Nephron progenitor cell (in vitro differentiated cells): ENCODE measurements around the gene SORBS1.
A peak's percentile ranks its signal among the peaks of the same experiment; 100 is the strongest.

Experiments used
- DNase-seq: peaks from one replicate; pipeline ENCODE4 v3.0.0; 2021
- H3K27ac Mint-ChIP-seq: 2 replicates; pipeline ENCODE4 v1.8.0; 2021; ENCODE audit warnings: mild to moderate bottlenecking, moderate library complexity, mixed read lengths
- H3K27me3 Mint-ChIP-seq: 2 replicates; pipeline ENCODE4 v1.8.0; 2021; ENCODE audit warnings: mild to moderate bottlenecking, low read depth, mixed read lengths; ENCODE audit not compliant: poor library complexity
- H3K36me3 Mint-ChIP-seq: 2 replicates; pipeline ENCODE4 v1.8.0; 2021; ENCODE audit warnings: low read depth, mixed read lengths
- H3K4me1 Mint-ChIP-seq: 2 replicates; pipeline ENCODE4 v1.8.0; 2021; ENCODE audit warnings: mixed read lengths
- H3K4me3 Mint-ChIP-seq: 2 replicates; pipeline ENCODE4 v1.8.0; 2021; ENCODE audit warnings: mild to moderate bottlenecking, moderate library complexity, mixed read lengths
- H3K9me3 Mint-ChIP-seq: 2 replicates; pipeline ENCODE4 v1.8.0; 2021; ENCODE audit warnings: mild to moderate bottlenecking, moderate library complexity, mixed read lengths
- TF ChIP-seq, protein P1 (sequence below): fragments of 200-600 bp; sonication (generic); IDR thresholded peaks from 2 replicates; pipeline ENCODE4 v1.5.0; 2021; ENCODE audit warnings: antibody characterized with exemption

Gene SORBS1

DNA sequence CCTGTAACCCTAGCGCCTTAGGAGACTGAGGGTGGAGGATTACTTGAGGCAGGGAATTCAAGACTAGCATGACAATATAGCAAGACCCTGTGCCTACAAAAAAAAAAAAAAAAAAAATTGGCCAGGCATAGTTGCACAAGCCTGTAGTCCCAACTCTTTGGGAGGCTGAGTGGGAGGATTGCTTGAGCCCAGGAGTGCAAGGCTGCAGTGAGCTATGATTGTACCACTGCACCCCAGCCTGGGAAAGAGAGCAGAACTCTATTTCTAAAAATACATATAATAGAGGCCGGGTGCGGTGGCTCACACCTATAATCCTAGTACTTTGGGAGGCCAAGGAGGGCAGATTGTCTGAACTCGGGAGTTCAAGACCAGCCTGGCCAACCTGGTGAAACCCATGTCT lies 10.2 kb upstream of the SORBS1 start:
- no peak overlapping the region for H3K4me3 Mint-ChIP-seq
- TF ChIP-seq, protein P1, sequence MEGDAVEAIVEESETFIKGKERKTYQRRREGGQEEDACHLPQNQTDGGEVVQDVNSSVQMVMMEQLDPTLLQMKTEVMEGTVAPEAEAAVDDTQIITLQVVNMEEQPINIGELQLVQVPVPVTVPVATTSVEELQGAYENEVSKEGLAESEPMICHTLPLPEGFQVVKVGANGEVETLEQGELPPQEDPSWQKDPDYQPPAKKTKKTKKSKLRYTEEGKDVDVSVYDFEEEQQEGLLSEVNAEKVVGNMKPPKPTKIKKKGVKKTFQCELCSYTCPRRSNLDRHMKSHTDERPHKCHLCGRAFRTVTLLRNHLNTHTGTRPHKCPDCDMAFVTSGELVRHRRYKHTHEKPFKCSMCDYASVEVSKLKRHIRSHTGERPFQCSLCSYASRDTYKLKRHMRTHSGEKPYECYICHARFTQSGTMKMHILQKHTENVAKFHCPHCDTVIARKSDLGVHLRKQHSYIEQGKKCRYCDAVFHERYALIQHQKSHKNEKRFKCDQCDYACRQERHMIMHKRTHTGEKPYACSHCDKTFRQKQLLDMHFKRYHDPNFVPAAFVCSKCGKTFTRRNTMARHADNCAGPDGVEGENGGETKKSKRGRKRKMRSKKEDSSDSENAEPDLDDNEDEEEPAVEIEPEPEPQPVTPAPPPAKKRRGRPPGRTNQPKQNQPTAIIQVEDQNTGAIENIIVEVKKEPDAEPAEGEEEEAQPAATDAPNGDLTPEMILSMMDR: no peak
- peaks cover 43% of the 10 kb centered on the region for H3K4me1 Mint-ChIP-seq
- no peak overlapping the region for H3K27ac Mint-ChIP-seq
- no peak for DNase-seq
- no peaks in the 10 kb centered on the region for H3K27me3 Mint-ChIP-seq
- H3K36me3 Mint-ChIP-seq: no peaks in the 10 kb centered on the region
- no peaks in the 10 kb centered on the region for H3K9me3 Mint-ChIP-seq

- Mint-ChIP-seq H3K9me3 (no peaks in the 10 kb centered on the region), H3K27ac (no peak overlapping the region), H3K27me3 (no peaks in the 10 kb centered on the region), H3K36me3 (no peaks in the 10 kb centered on the region), H3K4me1 (peaks cover 60% of the 10 kb centered on the region), H3K4me3 (no peak overlapping the region)
- TF ChIP-seq, protein P1: no peak
- no peak for DNase-seq
Observed at GRCh38 chr10:95569368-95569767, 8.2 kb upstream of the SORBS1 start.

GRCh38 chr10:95567903-95568630 lies 6.9 kb upstream of the SORBS1 start:
- H3K27me3 Mint-ChIP-seq: no peaks in the 10 kb centered on the region
- no peaks in the 10 kb centered on the region for H3K36me3 Mint-ChIP-seq
- H3K4me3 Mint-ChIP-seq: no peak overlapping the region
- TF ChIP-seq, protein P1: no peak
- no peak for DNase-seq
- H3K27ac Mint-ChIP-seq: no peak overlapping the region
- no peaks in the 10 kb centered on the region for H3K9me3 Mint-ChIP-seq
- H3K4me1 Mint-ChIP-seq: peaks cover 52% of the 10 kb centered on the region

- Mint-ChIP-seq H3K27ac (no peak overlapping the region), H3K9me3 (no peaks in the 10 kb centered on the region), H3K4me1 (peaks cover 56% of the 10 kb centered on the region), H3K4me3 (no peak overlapping the region), H3K27me3 (no peaks in the 10 kb centered on the region), H3K36me3 (no peaks in the 10 kb centered on the region)
- TF ChIP-seq, protein P1: no peak
- no peak for DNase-seq
Observed at GRCh38 chr10:95566136-95566535, 5.0 kb upstream of the SORBS1 start.

DNA sequence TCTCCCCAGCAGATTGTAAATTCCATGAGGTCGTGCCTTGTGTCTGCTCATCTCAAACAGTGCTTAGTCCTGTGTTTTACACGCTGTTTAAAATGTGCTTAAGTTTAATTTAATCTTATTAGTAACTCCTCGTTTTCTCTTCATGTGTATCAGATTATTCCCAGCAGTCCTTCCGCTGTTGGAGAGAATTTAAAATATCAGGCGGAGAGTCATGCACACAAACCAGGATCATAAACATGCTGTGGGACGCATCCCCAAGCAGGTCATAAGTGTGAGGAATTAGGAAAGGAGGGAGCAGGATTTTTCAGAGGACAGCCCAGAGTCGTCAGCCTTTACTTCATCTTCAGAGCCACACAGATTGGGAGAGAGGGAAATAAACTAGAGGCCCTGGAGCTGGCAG lies 4.2 kb upstream of the SORBS1 start:
- no peaks in the 10 kb centered on the region for H3K36me3 Mint-ChIP-seq
- DNase-seq: no peak

More for the DNA sequence above, 4.2 kb upstream of the SORBS1 start:
- Mint-ChIP-seq H3K27ac (peak overlapping the region; percentile 4), H3K4me1 (peaks cover 53% of the 10 kb centered on the region), H3K27me3 (peaks cover 5% of the 10 kb centered on the region), H3K4me3 (no peak overlapping the region), H3K9me3 (no peaks in the 10 kb centered on the region)
- TF ChIP-seq, protein P1: no peak
